Endothelial cell of umbilical vein (primary cell): Measurements from ENCODE around the gene LMTK3. TPM values are rescaled to one million over a fixed set of nuclear protein-coding genes. Genes with fewer than 3 reads are reported as not detected.

Source experiments
- BruUV-seq: library from RNA; stranded (reverse); fragments of 400-500 nt; replicated peaks from 2 replicates; lab custom pipeline; 2021; lab: Mats Ljungman, UMichigan
- CTCF ChIA-PET: fragments of 300-600, 350-600 bp; sonication (Branson Sonifier 250); formaldehyde crosslinking; loops from one replicate; lab custom pipeline; 2021; ENCODE audit warnings: antibody characterized with exemption, inconsistent platforms; lab: Charles Lee
- POLR2A ChIA-PET: fragments of 300-600, 350-600 bp; sonication (Branson Sonifier 250); formaldehyde crosslinking; loops from one replicate; lab custom pipeline; 2021; ENCODE audit warnings: antibody characterized with exemption, inconsistent platforms; lab: Charles Lee
- DNase-seq: peaks from one replicate; pipeline ENCODE4 v3.0.0-alpha.2; 2011; ENCODE audit warnings: low read depth, low spot score
- FAIRE-seq: peaks from 2 replicates; lab custom pipeline; 2011; peaks lifted over from hg19 to GRCh38; lab: Jason Lieb, UNC
- H2AFZ ChIP-seq: 2 replicates; pipeline ENCODE4 v1.6.0; 2012; ENCODE audit warnings: low read depth, low read length, control low read depth, inconsistent platforms
- H3K27ac ChIP-seq: 2 replicates; pipeline ENCODE4 v1.5.1; 2011; ENCODE audit warnings: low read depth, mild to moderate bottlenecking, control low read depth, low read length, moderate library complexity; ENCODE audit not compliant: insufficient read depth
- H3K27me3 ChIP-seq, 2 experiments: 2 replicates each; pipeline versions ENCODE4 v1.6.0 to v1.6.1; 2011; ENCODE audit warnings: low read length in 2 of 2, mixed read lengths in 1 of 2; ENCODE audit not compliant: control insufficient read depth in 2 of 2, insufficient read depth in 2 of 2
- H3K36me3 ChIP-seq, 2 experiments: 2 replicates in 1 of 2; 3 replicates in 1 of 2; pipeline ENCODE4 v1.5.1; 2011; ENCODE audit warnings: low read length in 2 of 2, mild to moderate bottlenecking in 1 of 2, moderate library complexity in 1 of 2; ENCODE audit not compliant: control insufficient read depth in 2 of 2, insufficient read depth in 2 of 2; ENCODE audit errors: extremely low read depth in 1 of 2
- H3K4me1 ChIP-seq: 3 replicates; pipeline ENCODE4 v1.5.1; 2011; ENCODE audit warnings: mild to moderate bottlenecking, low read length; ENCODE audit not compliant: control insufficient read depth, insufficient read depth; ENCODE audit errors: extremely low read depth
- H3K4me2 ChIP-seq: 2 replicates; pipeline ENCODE4 v1.6.1; 2011; ENCODE audit warnings: low read length, control low read depth, mixed read lengths; ENCODE audit not compliant: insufficient read depth
- H3K4me3 ChIP-seq, 3 experiments: fragments of 200-600 bp in 1 of 3; sonication (generic), shearing (Covaris generic) in 1 of 3; replicated peaks in 1 of 3; 2 replicates each; pipeline ENCODE4 v1.5.1; 2011 to 2016; ENCODE audit warnings: control low read depth in 3 of 3, low read length in 3 of 3, mild to moderate bottlenecking in 2 of 3, inconsistent platforms in 1 of 3, low read depth in 1 of 3, moderate library complexity in 1 of 3; ENCODE audit not compliant: insufficient read depth in 1 of 3
- H3K79me2 ChIP-seq: 2 replicates; pipeline ENCODE4 v1.6.0; 2012; ENCODE audit warnings: low read length, inconsistent platforms; ENCODE audit not compliant: control insufficient read depth, insufficient read depth
- H3K9ac ChIP-seq: replicated peaks from 2 replicates; pipeline ENCODE3; 2011; ENCODE audit warnings: low read length, control low read depth; ENCODE audit not compliant: insufficient read depth; ENCODE audit errors: extremely low read depth
- H3K9me1 ChIP-seq: replicated peaks from 3 replicates; pipeline ENCODE4 v1.6.0; 2011; ENCODE audit warnings: mild to moderate bottlenecking, low read length; ENCODE audit not compliant: control insufficient read depth, insufficient read depth; ENCODE audit errors: extremely low read depth
- H3K9me3 ChIP-seq: replicated peaks from 2 replicates; pipeline ENCODE4 v1.5.1; 2012; ENCODE audit warnings: low read length, inconsistent platforms; ENCODE audit not compliant: control insufficient read depth, insufficient read depth
- H4K20me1 ChIP-seq: replicated peaks from 2 replicates; pipeline ENCODE3; 2011; ENCODE audit warnings: mild to moderate bottlenecking, low read length; ENCODE audit not compliant: control insufficient read depth, insufficient read depth; ENCODE audit errors: extremely low read depth
- CTCF ChIP-seq, 2 donors: IDR thresholded peaks; 1 replicate in 1 of 2; 2 replicates in 1 of 2; pipeline ENCODE4 v1.5.1; 2011; ENCODE audit warnings: low read length in 2 of 2, mild to moderate bottlenecking in 2 of 2, moderate library complexity in 2 of 2, control low read depth in 1 of 2, inconsistent platforms in 1 of 2, low read depth in 1 of 2; ENCODE audit not compliant: insufficient read depth in 1 of 2; ENCODE audit errors: extremely low read depth in 1 of 2
- EZH2 ChIP-seq: IDR thresholded peaks from 2 replicates; pipeline ENCODE4 v1.6.1; 2012; ENCODE audit warnings: borderline replicate concordance, low read depth, mild to moderate bottlenecking, moderate library complexity, low read length, inconsistent platforms; ENCODE audit not compliant: severe bottlenecking
- FOS ChIP-seq: IDR thresholded peaks from 2 replicates; pipeline ENCODE4 v1.6.1; 2011; ENCODE audit warnings: mild to moderate bottlenecking, low read length, moderate library complexity, borderline replicate concordance; ENCODE audit not compliant: insufficient read depth
- GATA2 ChIP-seq: IDR thresholded peaks from 2 replicates; pipeline ENCODE4 v1.7.0; 2011; ENCODE audit warnings: low read depth, mild to moderate bottlenecking, moderate library complexity, mixed read lengths, low read length; ENCODE audit not compliant: insufficient read length, insufficient read depth
- JUN ChIP-seq: IDR thresholded peaks from 2 replicates; pipeline ENCODE4 v1.6.1; 2011; ENCODE audit warnings: borderline replicate concordance, low read depth; ENCODE audit not compliant: insufficient read length, insufficient read depth
- MYC ChIP-seq: IDR thresholded peaks from one replicate; pipeline ENCODE4 v1.6.1; 2011; ENCODE audit warnings: mild to moderate bottlenecking, low read depth, low read length
- POLR2A ChIP-seq: IDR thresholded peaks from 2 replicates; pipeline ENCODE4 v1.6.1; 2012; ENCODE audit warnings: low read depth, mild to moderate bottlenecking, control low read depth, low read length
- POLR2AphosphoS5 ChIP-seq: IDR thresholded peaks from 2 replicates; pipeline ENCODE4 v1.6.1; 2012; ENCODE audit warnings: low read depth, mild to moderate bottlenecking, control low read depth, low read length, moderate library complexity; ENCODE audit not compliant: insufficient read depth
- dilution Hi-C: fragments of 300-500 bp; cut with MboI; formaldehyde crosslinking; loops from one replicate; pipeline ENCODE4 v1.15.0; 2019; ENCODE audit warnings: low sequenced_read_pairs; ENCODE audit not compliant: extremely low pct_ligation_motif_present
- intact Hi-C: fragments of 100-400 bp; cut with micrococcal nuclease; formaldehyde crosslinking; loops from one replicate; pipeline ENCODE4 v1.10.0; 2022
- polyA plus RNA-seq, 4 experiments: library from polyadenylated mRNA; depleted of rRNA in 3 of 4; stranded (reverse) in 3 of 4; unstranded in 1 of 4; fragments of >200 nt; gene quantifications; 2 replicates each; pipeline versions ENCODE4 v1.2.1 to v1.2.3, GENCODE V29; 2011 to 2012; ENCODE audit warnings: missing spikeins in 1 of 4
- total RNA-seq: library from RNA; stranded (reverse); gene quantifications from 2 replicates; pipeline ENCODE4 v1.2.3, GENCODE V29; 2021
- TF ChIP-seq, protein P1 (sequence below): IDR thresholded peaks from 2 replicates; pipeline ENCODE4 v1.6.1; 2011; ENCODE audit not compliant: insufficient read depth, insufficient read length

Gene LMTK3
- total and polyA plus RNA-seq, 2 donors (not counting 3 experiments of a cell fraction or from before 2014, with no cell fraction given) = 0.11 to 0.14 TPM

- Histone ChIP-seq H3K4me3 (no peak overlapping the region), H2AFZ (no peak overlapping the region), H4K20me1 (no peaks in the 10 kb centered on the region), H3K9me1 (no peaks in the 10 kb centered on the region), H3K79me2 (no peaks in the 10 kb centered on the region), H3K27ac (no peak overlapping the region), H3K36me3 (peaks cover 0 to 19% of the 10 kb centered on the region in 2 experiments), H3K9me3 (no peaks in the 10 kb centered on the region), H3K27me3 (no peaks in the 10 kb centered on the region), H3K4me2 (no peak overlapping the region), H3K9ac (peak overlapping the region; percentile 36), H3K4me1 (peaks cover 23% of the 10 kb centered on the region)
- POLR2A ChIA-PET = interaction anchor here (1.0 kb wide), 1 partner anchor 12 kb away, joined by 3 read pairs; no protein-coding TSS in a partner anchor
- CTCF ChIA-PET = interaction anchor here (1.2 to 1.5 kb wide), 2 partner anchors 8 to 102 kb away, joined by 4 to 7 read pairs; no protein-coding TSS in a partner anchor
- intact Hi-C loops = loop anchor here (5.0 kb wide), 1 partner anchor 85 kb away; no protein-coding TSS in a partner anchor
- TSS peak; percentile 29 for BruUV-seq
- DNase-seq (no peak), FAIRE-seq (no peak)
- TF ChIP-seq POLR2AphosphoS5 (no peak), EZH2 (no peak), CTCF (IDR thresholded peaks at IDR 0.05; ENCODE audit: extremely low read depth in 1 of 2, insufficient read depth in 1 of 2, low read depth in 1 of 2, low read length in 2 of 2) (no peak), JUN (peak; percentile 35), POLR2A (peak; percentile 15), MYC (no peak), FOS (no peak), GATA2 (no peak)
- TF ChIP-seq, protein P1, sequence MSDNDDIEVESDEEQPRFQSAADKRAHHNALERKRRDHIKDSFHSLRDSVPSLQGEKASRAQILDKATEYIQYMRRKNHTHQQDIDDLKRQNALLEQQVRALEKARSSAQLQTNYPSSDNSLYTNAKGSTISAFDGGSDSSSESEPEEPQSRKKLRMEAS = no peak
- dilution Hi-C loops = no loop called here
Measured at GRCh38 chr19:48481846-48482639, 29.6 kb downstream of the LMTK3 start.
